ENCODE measurements around the gene NLRP6. TPM values are rescaled to one million over a fixed set of nuclear protein-coding genes. Genes with fewer than 3 reads are reported as not detected.
"Not testable (repeated sequence)": the region's sequence is repeated elsewhere in the genome, so short reads cannot be mapped to it uniquely, and the experiment has no call there.

The NLRP6 gene
- total and polyA plus RNA-seq, 4 experiments from 2014 or later: 1.4 to 26.3 (median 18.4) TPM

GRCh38 chr11:261624-262023, 16.6 kb upstream of the NLRP6 start:
- no peaks in the 10 kb centered on the region for H3K27me3 ChIP-seq (ENCODE audit: insufficient read depth, low read length)
- DNase-seq: no peak
- H3K36me3 ChIP-seq (ENCODE audit: insufficient read depth, low read length): no peaks in the 10 kb centered on the region
- Mint-ChIP-seq H3K27ac (peak overlapping the region in 1 of 7 donors; percentile 41), H3K4me3 (no peak overlapping the region), H3K4me1 (peaks cover 0 to 2% (median 2%) of the 10 kb centered on the region in 4 donors), H3K36me3 (no peaks in the 10 kb centered on the region), H3K9me3 (peaks cover 0 to 4% (median 0%) of the 10 kb centered on the region in 8 donors), H3K27me3 (peaks cover 0 to 2% of the 10 kb centered on the region in 2 donors)
- intact Hi-C loops (cut with micrococcal nuclease): no loop called here
- POLR2A ChIA-PET (ENCODE audit: partially characterized antibody): interaction anchor here (0.8 kb wide), 1 partner anchor 25 kb away, joined by 3 read pairs; the partner anchor contains the start of gene PSMD13
- H3K4me1 ChIP-seq (ENCODE audit: insufficient read depth, low read length): no peaks in the 10 kb centered on the region
- H3K9me3 ChIP-seq (ENCODE audit: control insufficient read depth in 1 of 2, low read length in 2 of 2): no peaks in the 10 kb centered on the region
- H3K27ac ChIP-seq (ENCODE audit: low read depth, low read length): no peak overlapping the region
- CTCF ChIA-PET (ENCODE audit: partially characterized antibody): interaction anchor here (1.3 to 3.0 kb wide), 2 partner anchors 11 to 103 kb away, joined by 3 to 19 read pairs; no protein-coding TSS in a partner anchor
- no peak overlapping the region for H3K4me3 ChIP-seq (ENCODE audit: low read length in 2 of 2)

GRCh38 chr11:266676-267439, 11.3 kb upstream of the NLRP6 start:
- POLR2A ChIA-PET (ENCODE audit: partially characterized antibody): interaction anchor here (0.7 to 12.0 kb wide), 21 partner anchors 9 to 269 kb away, joined by 3 to 549 read pairs (median 7); partner anchors contain the start of genes BET1L, IFITM1, NLRP6 and PGGHG
- H3K36me3 ChIP-seq (ENCODE audit: insufficient read depth, low read length): no peaks in the 10 kb centered on the region
- H3K27me3 ChIP-seq (ENCODE audit: insufficient read depth, low read length): no peaks in the 10 kb centered on the region
- CTCF ChIA-PET (ENCODE audit: partially characterized antibody): interaction anchor here (0.9 to 4.6 kb wide), 8 partner anchors 14 to 182 kb away, joined by 3 to 50 read pairs (median 16); no protein-coding TSS in a partner anchor
- H3K4me3 Mint-ChIP-seq: peak overlapping the region; percentile 65 to 89 (median 75)
- H3K4me1 Mint-ChIP-seq: peaks cover 20 to 34% (median 27%) of the 10 kb centered on the region in 4 donors
- H3K9me3 ChIP-seq (ENCODE audit: control insufficient read depth in 1 of 2, low read length in 2 of 2): no peaks in the 10 kb centered on the region
- peak in 4 of 5 donors; percentile 38 to 72 (median 48) for DNase-seq
- peak overlapping the region; percentile 21 for H3K27ac ChIP-seq (ENCODE audit: low read depth, low read length)
- H3K4me1 ChIP-seq (ENCODE audit: insufficient read depth, low read length): peaks cover 25% of the 10 kb centered on the region
- peak overlapping the region; percentile 91 to 97 (median 93) for H3K27ac Mint-ChIP-seq
- H3K36me3 Mint-ChIP-seq: peaks cover 0 to 1% of the 10 kb centered on the region in 2 donors
- H3K9me3 Mint-ChIP-seq: peaks cover 0 to 4% (median 0%) of the 10 kb centered on the region in 8 donors
- no peaks in the 10 kb centered on the region for H3K27me3 Mint-ChIP-seq
- no peak overlapping the region for H3K4me3 ChIP-seq (ENCODE audit: low read length in 2 of 2)
- intact Hi-C loops (cut with micrococcal nuclease): loop anchor here (1.0 to 5.0 kb wide), 4 partner anchors 40 to 430 kb away; partner anchors contain the start of genes BET1L, DEAF1, IFITM2 and RIC8A

GRCh38 chr11:267491-267994, 10.7 kb upstream of the NLRP6 start:
- Histone ChIP-seq H3K4me1 (ENCODE audit: insufficient read depth, low read length) (peaks cover 25% of the 10 kb centered on the region), H3K4me3 (ENCODE audit: low read length in 2 of 2) (peak overlapping the region; percentile 6 to 62), H3K27ac (ENCODE audit: low read depth, low read length) (peak overlapping the region; percentile 72), H3K27me3 (ENCODE audit: insufficient read depth, low read length) (no peaks in the 10 kb centered on the region), H3K9me3 (ENCODE audit: control insufficient read depth in 1 of 2, low read length in 2 of 2) (no peaks in the 10 kb centered on the region), H3K36me3 (ENCODE audit: insufficient read depth, low read length) (no peaks in the 10 kb centered on the region)
- Mint-ChIP-seq H3K9me3 (peaks cover 0 to 4% (median 0%) of the 10 kb centered on the region in 8 donors), H3K4me1 (peaks cover 20 to 34% (median 27%) of the 10 kb centered on the region in 4 donors), H3K27me3 (no peaks in the 10 kb centered on the region), H3K27ac (peak overlapping the region; percentile 91 to 99 (median 96)), H3K4me3 (peak overlapping the region; percentile 81 to 95 (median 87)), H3K36me3 (peaks cover 0 to 1% of the 10 kb centered on the region in 2 donors)
- DNase-seq: peak; percentile 63 to 81 (median 67)
- ChIA-PET POLR2A (ENCODE audit: partially characterized antibody) (interaction anchor here (0.5 to 12.0 kb wide), 37 partner anchors 8 to 551 kb away, joined by 3 to 549 read pairs (median 6); partner anchors contain the start of genes BET1L, IFITM1, IFITM2 and NLRP6), CTCF (ENCODE audit: partially characterized antibody) (interaction anchor here (1.0 to 4.6 kb wide), 12 partner anchors 10 to 181 kb away, joined by 3 to 50 read pairs (median 7); partner anchors contain the start of gene NLRP6)
- intact Hi-C loops (cut with micrococcal nuclease): loop anchor here (1.0 to 5.0 kb wide), 4 partner anchors 40 to 430 kb away; partner anchors contain the start of genes BET1L, DEAF1, IFITM2 and RIC8A

GRCh38 chr11:268716-269145, 9.5 kb upstream of the NLRP6 start:
- H3K9me3 Mint-ChIP-seq; H3K9me3 ChIP-seq (ENCODE audit: control insufficient read depth in 1 of 2, low read length in 2 of 2); H3K27me3 Mint-ChIP-seq; H3K36me3 ChIP-seq (ENCODE audit: insufficient read depth, low read length); H3K27me3 ChIP-seq (ENCODE audit: insufficient read depth, low read length); H3K36me3 Mint-ChIP-seq: not testable (repeated sequence)
- H3K4me1 ChIP-seq (ENCODE audit: insufficient read depth, low read length): peaks cover 25% of the 10 kb centered on the region
- intact Hi-C loops (cut with micrococcal nuclease): loop anchor here (1.0 to 5.0 kb wide), 7 partner anchors 11 to 429 kb away; partner anchors contain the start of genes DEAF1, IFITM2, PSMD13 and SIRT3
- H3K27ac Mint-ChIP-seq: peak overlapping the region; percentile 91 to 99 (median 96)
- ChIA-PET CTCF (ENCODE audit: partially characterized antibody) (interaction anchor here (0.5 to 4.6 kb wide), 12 partner anchors 9 to 447 kb away, joined by 3 to 50 read pairs (median 7); partner anchors contain the start of gene NLRP6), POLR2A (ENCODE audit: partially characterized antibody) (interaction anchor here (0.7 to 12.0 kb wide), 28 partner anchors 9 to 550 kb away, joined by 3 to 549 read pairs (median 6); partner anchors contain the start of genes BET1L, IFITM1, IFITM2 and NLRP6)
- DNase-seq: peak; percentile 69 to 82 (median 77)
- peak overlapping the region; percentile 72 for H3K27ac ChIP-seq (ENCODE audit: low read depth, low read length)
- H3K4me3 Mint-ChIP-seq: peak overlapping the region; percentile 81 to 95 (median 87)
- peaks cover 20 to 34% (median 27%) of the 10 kb centered on the region in 4 donors for H3K4me1 Mint-ChIP-seq
- peak overlapping the region; percentile 6 to 62 for H3K4me3 ChIP-seq (ENCODE audit: low read length in 2 of 2)

GRCh38 chr11:269146-269890, 8.9 kb upstream of the NLRP6 start:
- no peaks in the 10 kb centered on the region for H3K27me3 ChIP-seq (ENCODE audit: insufficient read depth, low read length)
- Mint-ChIP-seq H3K4me3 (peak overlapping the region; percentile 81 to 95 (median 87)), H3K9me3 (peaks cover 0 to 4% (median 0%) of the 10 kb centered on the region in 8 donors), H3K36me3 (peaks cover 0 to 1% of the 10 kb centered on the region in 2 donors), H3K27me3 (no peaks in the 10 kb centered on the region), H3K4me1 (peaks cover 20 to 34% (median 28%) of the 10 kb centered on the region in 4 donors), H3K27ac (peak overlapping the region; percentile 91 to 99 (median 96))
- H3K36me3 ChIP-seq (ENCODE audit: insufficient read depth, low read length): no peaks in the 10 kb centered on the region
- peak overlapping the region; percentile 72 for H3K27ac ChIP-seq (ENCODE audit: low read depth, low read length)
- no peaks in the 10 kb centered on the region for H3K9me3 ChIP-seq (ENCODE audit: control insufficient read depth in 1 of 2, low read length in 2 of 2)
- ChIA-PET POLR2A (ENCODE audit: partially characterized antibody) (interaction anchor here (0.7 to 12.0 kb wide), 18 partner anchors 10 to 180 kb away, joined by 3 to 549 read pairs (median 13); partner anchors contain the start of genes BET1L, IFITM1, IFITM2 and NLRP6), CTCF (ENCODE audit: partially characterized antibody) (interaction anchor here (1.5 to 4.6 kb wide), 7 partner anchors 8 to 179 kb away, joined by 4 to 50 read pairs (median 17); partner anchors contain the start of gene NLRP6)
- intact Hi-C loops (cut with micrococcal nuclease): loop anchor here (1.0 to 5.0 kb wide), 7 partner anchors 10 to 428 kb away; partner anchors contain the start of genes DEAF1, IFITM2, PSMD13 and SIRT3
- peak overlapping the region; percentile 6 to 62 for H3K4me3 ChIP-seq (ENCODE audit: low read length in 2 of 2)
- H3K4me1 ChIP-seq (ENCODE audit: insufficient read depth, low read length): peaks cover 25% of the 10 kb centered on the region
- DNase-seq: peak; percentile 82 to 91 (median 89)

Measured in CD4-positive, alpha-beta memory T cell (primary cell).